Measurements from ENCODE around the gene SH2D1B.

The SH2D1B gene

GRCh38 chr1:162368451-162368850 lies 43.5 kb downstream of the SH2D1B start:
- Histone ChIP-seq H3K4me1 (ENCODE audit: control insufficient read depth in 1 of 2, insufficient read depth in 2 of 2, low read length in 2 of 2) (peaks cover 10 to 12% of the 10 kb centered on the region in 2 experiments), H3K4me2 (ENCODE audit: low read length) (no peak overlapping the region), H3K79me2 (ENCODE audit: control insufficient read depth, insufficient read depth, low read length, poor library complexity) (no peaks in the 10 kb centered on the region), H3K4me3 (ENCODE audit: low read depth, low read length) (no peak overlapping the region), H2BK120ac (ENCODE audit: insufficient read depth, low read length, poor library complexity) (no peak overlapping the region), H3K4ac (ENCODE audit: low read depth, low read length) (no peak overlapping the region), H3K18ac (ENCODE audit: low read length) (no peak overlapping the region), H4K91ac (ENCODE audit: low read depth, low read length) (no peak overlapping the region), H4K12ac (ENCODE audit: low read depth, low read length) (no peak overlapping the region), H2BK12ac (ENCODE audit: low read length) (no peak overlapping the region), H3K14ac (ENCODE audit: low read length) (no peak overlapping the region), H3K27ac (ENCODE audit: low read depth, low read length) (peak overlapping the region; percentile 4), H3K79me1 (ENCODE audit: low read length) (peaks cover 2% of the 10 kb centered on the region), H2AFZ (ENCODE audit: insufficient read depth, low read length, poor library complexity) (no peak overlapping the region), H3K36me3 (ENCODE audit: control insufficient read depth in 1 of 2, insufficient read depth in 2 of 2, low read length in 2 of 2) (peaks cover 0 to 2% of the 10 kb centered on the region in 2 experiments), H3K23ac (ENCODE audit: low read length) (no peak overlapping the region), H3K9me3 (ENCODE audit: insufficient read depth, low read depth, low read length) (no peaks in the 10 kb centered on the region), H3K9ac (ENCODE audit: low read length) (no peak overlapping the region), H2AK5ac (ENCODE audit: low read length) (no peak overlapping the region), H3K27me3 (ENCODE audit: insufficient read depth, low read length) (no peaks in the 10 kb centered on the region), H2BK5ac (ENCODE audit: low read depth, low read length, poor library complexity) (no peak overlapping the region), H4K8ac (ENCODE audit: low read depth, low read length) (no peak overlapping the region)
- no CpG with 5 or more reads among the region's 4 CpGs for WGBS (ENCODE audit: extremely low coverage, insufficient coverage, insufficient read length)
- DNase-seq: no peak

- no CpG with 5 or more reads among the region's 10 CpGs for WGBS (ENCODE audit: extremely low coverage, insufficient coverage, insufficient read length)
- no peak overlapping the region for H2BK12ac ChIP-seq (ENCODE audit: low read length)
- H3K18ac ChIP-seq (ENCODE audit: low read length): no peak overlapping the region
- no peak overlapping the region for H4K8ac ChIP-seq (ENCODE audit: low read depth, low read length)
- H3K9ac ChIP-seq (ENCODE audit: low read length): no peak overlapping the region
- H3K14ac ChIP-seq (ENCODE audit: low read length): no peak overlapping the region
- H3K36me3 ChIP-seq (ENCODE audit: control insufficient read depth in 1 of 2, insufficient read depth in 2 of 2, low read length in 2 of 2): peaks cover 0 to 2% of the 10 kb centered on the region in 2 experiments
- H3K4me3 ChIP-seq (ENCODE audit: low read depth, low read length): no peak overlapping the region
- H3K79me2 ChIP-seq (ENCODE audit: control insufficient read depth, insufficient read depth, low read length, poor library complexity): no peaks in the 10 kb centered on the region
- H2BK5ac ChIP-seq (ENCODE audit: low read depth, low read length, poor library complexity): no peak overlapping the region
- H3K27me3 ChIP-seq (ENCODE audit: insufficient read depth, low read length): no peaks in the 10 kb centered on the region
- no peak overlapping the region for H4K91ac ChIP-seq (ENCODE audit: low read depth, low read length)
- no peak overlapping the region for H2BK120ac ChIP-seq (ENCODE audit: insufficient read depth, low read length, poor library complexity)
- peaks cover 2% of the 10 kb centered on the region for H3K79me1 ChIP-seq (ENCODE audit: low read length)
- no peak overlapping the region for H3K4me2 ChIP-seq (ENCODE audit: low read length)
- no peak overlapping the region for H3K23ac ChIP-seq (ENCODE audit: low read length)
- no peak overlapping the region for H3K4ac ChIP-seq (ENCODE audit: low read depth, low read length)
- no peak overlapping the region for H2AK5ac ChIP-seq (ENCODE audit: low read length)
- H2AFZ ChIP-seq (ENCODE audit: insufficient read depth, low read length, poor library complexity): no peak overlapping the region
- H3K4me1 ChIP-seq (ENCODE audit: control insufficient read depth in 1 of 2, insufficient read depth in 2 of 2, low read length in 2 of 2): peaks cover 9 to 10% of the 10 kb centered on the region in 2 experiments
- no peak overlapping the region for H4K12ac ChIP-seq (ENCODE audit: low read depth, low read length)
- H3K27ac ChIP-seq (ENCODE audit: low read depth, low read length): peak overlapping the region; percentile 4
- peak; percentile 44 to 69 for DNase-seq
- no peaks in the 10 kb centered on the region for H3K9me3 ChIP-seq (ENCODE audit: insufficient read depth, low read depth, low read length)
Measured at GRCh38 chr1:162367772-162368171, 44.2 kb downstream of the SH2D1B start.

DNA sequence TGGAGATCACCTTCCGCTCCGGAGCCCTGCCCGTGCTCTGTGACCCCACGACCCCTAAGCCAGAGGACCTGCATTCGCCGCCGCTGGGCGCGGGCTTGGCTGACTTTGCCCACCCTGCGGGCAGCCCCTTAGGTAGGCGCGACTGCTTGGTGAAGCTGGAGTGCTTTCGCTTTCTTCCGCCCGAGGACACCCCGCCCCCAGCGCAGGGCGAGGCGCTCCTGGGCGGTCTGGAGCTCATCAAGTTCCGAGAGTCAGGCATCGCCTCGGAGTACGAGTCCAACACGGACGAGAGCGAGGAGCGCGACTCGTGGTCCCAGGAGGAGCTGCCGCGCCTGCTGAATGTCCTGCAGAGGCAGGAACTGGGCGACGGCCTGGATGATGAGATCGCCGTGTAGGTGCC lies 44.9 kb downstream of the SH2D1B start:
- no peak overlapping the region for H2AK5ac ChIP-seq (ENCODE audit: low read length)
- no CpG with 5 or more reads among the region's 36 CpGs for WGBS (ENCODE audit: extremely low coverage, insufficient coverage, insufficient read length)

DNA sequence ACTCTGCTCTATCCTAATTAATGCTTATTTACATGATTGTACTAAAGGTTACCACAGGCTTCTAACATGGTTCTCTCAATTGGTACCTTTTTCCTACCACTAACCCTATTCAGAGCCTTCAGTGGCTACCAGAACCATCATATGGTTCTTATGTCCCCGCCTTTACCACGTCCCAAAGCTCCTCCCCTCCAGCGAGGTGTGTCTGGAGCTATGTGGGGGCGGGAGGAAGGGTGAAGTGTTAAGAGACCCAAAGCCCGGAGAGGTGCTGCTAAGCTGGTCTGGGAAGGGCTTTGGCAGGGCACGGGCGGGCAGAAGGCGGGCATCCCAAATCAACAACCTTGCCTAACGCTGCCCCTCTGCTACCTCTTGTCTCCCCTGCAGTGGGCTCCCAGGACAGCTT lies 45.3 kb downstream of the SH2D1B start:
- DNase-seq: peak; percentile 25 to 59
- H4K12ac ChIP-seq (ENCODE audit: low read depth, low read length): no peak overlapping the region
- peaks cover 0 to 2% of the 10 kb centered on the region in 2 experiments for H3K36me3 ChIP-seq (ENCODE audit: control insufficient read depth in 1 of 2, insufficient read depth in 2 of 2, low read length in 2 of 2)
- no peak overlapping the region for H4K91ac ChIP-seq (ENCODE audit: low read depth, low read length)
- H3K4ac ChIP-seq (ENCODE audit: low read depth, low read length): no peak overlapping the region
- H2BK5ac ChIP-seq (ENCODE audit: low read depth, low read length, poor library complexity): no peak overlapping the region
- H2AK5ac ChIP-seq (ENCODE audit: low read length): no peak overlapping the region
- no peak overlapping the region for H2BK120ac ChIP-seq (ENCODE audit: insufficient read depth, low read length, poor library complexity)
- no peaks in the 10 kb centered on the region for H3K9me3 ChIP-seq (ENCODE audit: insufficient read depth, low read depth, low read length)
- H3K4me2 ChIP-seq (ENCODE audit: low read length): no peak overlapping the region
- peaks cover 9 to 10% of the 10 kb centered on the region in 2 experiments for H3K4me1 ChIP-seq (ENCODE audit: control insufficient read depth in 1 of 2, insufficient read depth in 2 of 2, low read length in 2 of 2)
- H3K4me3 ChIP-seq (ENCODE audit: low read depth, low read length): no peak overlapping the region
- H3K14ac ChIP-seq (ENCODE audit: low read length): no peak overlapping the region
- H3K27ac ChIP-seq (ENCODE audit: low read depth, low read length): no peak overlapping the region
- no peak overlapping the region for H3K18ac ChIP-seq (ENCODE audit: low read length)
- H2BK12ac ChIP-seq (ENCODE audit: low read length): no peak overlapping the region
- H3K9ac ChIP-seq (ENCODE audit: low read length): no peak overlapping the region
- no peak overlapping the region for H2AFZ ChIP-seq (ENCODE audit: insufficient read depth, low read length, poor library complexity)
- H4K8ac ChIP-seq (ENCODE audit: low read depth, low read length): no peak overlapping the region
- WGBS (ENCODE audit: extremely low coverage, insufficient coverage, insufficient read length): no CpG with 5 or more reads among the region's 9 CpGs
- H3K23ac ChIP-seq (ENCODE audit: low read length): no peak overlapping the region
- no peaks in the 10 kb centered on the region for H3K79me2 ChIP-seq (ENCODE audit: control insufficient read depth, insufficient read depth, low read length, poor library complexity)
- H3K79me1 ChIP-seq (ENCODE audit: low read length): peaks cover 2% of the 10 kb centered on the region
- H3K27me3 ChIP-seq (ENCODE audit: insufficient read depth, low read length): no peaks in the 10 kb centered on the region

More for the DNA sequence above, 44.9 kb downstream of the SH2D1B start:
- Histone ChIP-seq H2BK12ac (ENCODE audit: low read length) (no peak overlapping the region), H3K27ac (ENCODE audit: low read depth, low read length) (no peak overlapping the region), H3K9me3 (ENCODE audit: insufficient read depth, low read depth, low read length) (no peaks in the 10 kb centered on the region), H2BK120ac (ENCODE audit: insufficient read depth, low read length, poor library complexity) (no peak overlapping the region), H4K91ac (ENCODE audit: low read depth, low read length) (no peak overlapping the region), H4K8ac (ENCODE audit: low read depth, low read length) (no peak overlapping the region), H4K12ac (ENCODE audit: low read depth, low read length) (no peak overlapping the region), H3K27me3 (ENCODE audit: insufficient read depth, low read length) (no peaks in the 10 kb centered on the region), H3K4me3 (ENCODE audit: low read depth, low read length) (no peak overlapping the region), H2BK5ac (ENCODE audit: low read depth, low read length, poor library complexity) (no peak overlapping the region), H2AFZ (ENCODE audit: insufficient read depth, low read length, poor library complexity) (no peak overlapping the region), H3K36me3 (ENCODE audit: control insufficient read depth in 1 of 2, insufficient read depth in 2 of 2, low read length in 2 of 2) (peaks cover 0 to 2% of the 10 kb centered on the region in 2 experiments), H3K4me1 (ENCODE audit: control insufficient read depth in 1 of 2, insufficient read depth in 2 of 2, low read length in 2 of 2) (peaks cover 9 to 10% of the 10 kb centered on the region in 2 experiments), H3K4me2 (ENCODE audit: low read length) (no peak overlapping the region), H3K9ac (ENCODE audit: low read length) (no peak overlapping the region), H3K23ac (ENCODE audit: low read length) (no peak overlapping the region), H3K14ac (ENCODE audit: low read length) (no peak overlapping the region), H3K18ac (ENCODE audit: low read length) (no peak overlapping the region), H3K4ac (ENCODE audit: low read depth, low read length) (no peak overlapping the region), H3K79me1 (ENCODE audit: low read length) (peaks cover 2% of the 10 kb centered on the region), H3K79me2 (ENCODE audit: control insufficient read depth, insufficient read depth, low read length, poor library complexity) (no peaks in the 10 kb centered on the region)
- DNase-seq: peak; percentile 87 to 92
